NCI-H345 (cell line): ENCODE results near the gene AKAP10.
"Not testable (repeated sequence)": the region's sequence is repeated elsewhere in the genome, so short reads cannot be mapped to it uniquely, and the experiment has no call there.

Experiments
- DNase-seq: peaks from one replicate; lab custom pipeline; 2025; lab: John Stamatoyannopoulos, UW

Gene AKAP10

GRCh38 chr17:19933628-19934027, 44.0 kb downstream of the AKAP10 start:
- no peak for DNase-seq

DNA sequence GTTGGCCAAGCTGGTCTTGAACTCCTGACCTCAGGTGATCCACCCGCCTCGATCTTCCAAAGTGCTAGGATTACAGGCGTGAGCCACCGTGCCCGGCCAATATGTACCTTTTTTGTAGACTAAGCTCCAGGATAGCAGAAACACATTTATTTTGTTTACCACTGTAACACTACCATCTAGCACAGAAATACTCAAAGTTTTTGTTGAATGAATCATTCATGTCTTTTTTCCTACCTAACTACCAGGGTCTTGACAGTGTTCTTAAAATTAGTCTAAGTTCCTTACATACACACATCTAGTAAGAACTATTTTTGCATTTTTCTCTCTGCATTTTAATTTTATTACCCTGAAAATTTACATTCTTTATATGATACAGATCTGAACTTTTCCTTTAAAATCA, 44.4 kb downstream of the AKAP10 start:
- no peak for DNase-seq

DNA sequence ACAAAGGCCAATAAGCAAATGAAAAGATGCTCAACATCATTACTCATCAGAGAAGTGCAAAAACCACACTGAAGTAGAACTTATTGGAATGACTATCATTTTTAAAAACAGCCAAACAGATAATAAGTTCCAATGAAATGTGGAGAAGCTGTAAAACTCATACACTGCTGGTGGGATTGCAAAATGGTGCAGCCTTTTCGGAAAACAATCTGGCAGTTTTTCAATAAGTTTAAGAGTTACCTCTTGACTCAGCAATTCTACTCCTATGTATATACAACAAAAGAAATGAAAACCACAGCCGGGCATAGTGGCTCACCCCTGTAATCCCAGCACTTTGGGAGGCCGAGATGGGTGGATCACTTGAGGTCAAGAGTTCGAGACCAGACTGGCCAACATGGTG, 49.3 kb downstream of the AKAP10 start:
- no peak for DNase-seq

DNA sequence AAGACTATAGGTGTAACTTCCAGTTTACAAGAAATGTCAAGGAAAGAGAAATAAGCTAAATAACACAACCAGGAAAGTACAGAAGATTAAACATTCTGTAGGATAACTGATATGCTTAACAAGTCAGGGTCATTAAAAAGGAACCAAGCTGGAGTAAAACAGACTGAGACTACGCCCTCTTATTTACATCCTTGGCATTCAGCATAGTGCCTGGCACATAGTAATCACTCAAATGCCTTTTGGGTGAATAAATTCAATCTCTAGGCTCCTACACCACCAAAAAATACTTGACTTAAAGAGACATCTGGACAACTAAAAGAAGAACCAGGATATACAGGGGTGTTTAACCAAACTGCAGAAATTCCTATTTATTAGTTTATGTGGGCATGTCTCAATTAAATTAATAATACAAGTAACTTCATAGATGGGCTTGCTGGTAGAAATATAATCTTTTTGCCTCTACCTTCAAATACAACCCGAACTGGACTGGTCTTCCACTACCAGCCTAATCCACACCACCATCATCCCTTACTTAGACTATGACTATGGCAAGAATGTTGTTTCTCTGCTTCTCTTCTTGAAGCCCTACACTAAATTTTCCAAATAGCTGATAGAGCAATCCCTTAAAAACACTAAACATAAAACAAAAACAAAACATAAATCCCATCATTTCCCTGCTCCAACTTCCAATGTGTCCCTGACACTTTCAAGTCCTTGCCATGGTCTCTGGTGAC, 62.2 kb downstream of the AKAP10 start:
- no peak for DNase-seq

DNA sequence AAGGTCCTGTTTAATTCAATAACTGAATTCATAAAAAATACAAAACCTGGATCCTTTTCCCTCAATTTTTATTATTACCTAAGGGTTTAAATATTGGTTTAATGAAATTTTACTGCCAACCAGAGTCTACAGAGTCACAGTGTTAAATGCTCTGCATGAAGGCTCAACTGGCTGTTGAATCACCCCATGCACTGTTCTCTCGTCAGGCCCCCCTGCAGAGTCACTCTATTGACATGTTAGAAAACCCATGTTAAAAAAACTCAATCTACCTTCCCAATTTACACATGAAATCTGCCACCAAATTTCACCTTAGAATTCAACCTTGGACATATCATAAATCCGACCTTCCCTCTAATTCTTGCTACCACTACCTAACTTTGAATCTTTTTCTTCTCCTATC, 66.6 kb downstream of the AKAP10 start:
- no peak for DNase-seq

GRCh38 chr17:19909139-19909538, 68.5 kb downstream of the AKAP10 start:
- DNase-seq: no peak

DNA sequence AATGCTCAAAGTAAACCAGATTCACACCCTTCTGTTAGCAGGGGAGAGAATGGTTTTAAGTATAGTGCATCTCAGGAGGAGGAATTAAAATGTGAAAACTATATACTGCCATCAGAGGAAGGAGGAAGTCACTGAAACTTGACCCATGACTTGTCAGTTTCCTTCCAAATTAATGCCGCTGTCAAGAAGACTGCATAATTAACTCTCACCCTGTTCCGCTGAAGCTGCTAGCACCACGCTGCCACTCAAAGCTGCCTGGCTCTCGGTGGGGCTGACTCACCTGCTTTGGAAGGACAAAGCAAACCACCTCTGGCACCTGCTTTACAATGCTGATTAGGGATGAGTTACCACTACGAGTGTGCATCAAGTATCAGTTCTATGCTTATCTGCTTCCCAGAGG, 72.1 kb downstream of the AKAP10 start:
- DNase-seq: no peak

GRCh38 chr17:19904924-19905323, 72.7 kb downstream of the AKAP10 start:
- no peak for DNase-seq

DNA sequence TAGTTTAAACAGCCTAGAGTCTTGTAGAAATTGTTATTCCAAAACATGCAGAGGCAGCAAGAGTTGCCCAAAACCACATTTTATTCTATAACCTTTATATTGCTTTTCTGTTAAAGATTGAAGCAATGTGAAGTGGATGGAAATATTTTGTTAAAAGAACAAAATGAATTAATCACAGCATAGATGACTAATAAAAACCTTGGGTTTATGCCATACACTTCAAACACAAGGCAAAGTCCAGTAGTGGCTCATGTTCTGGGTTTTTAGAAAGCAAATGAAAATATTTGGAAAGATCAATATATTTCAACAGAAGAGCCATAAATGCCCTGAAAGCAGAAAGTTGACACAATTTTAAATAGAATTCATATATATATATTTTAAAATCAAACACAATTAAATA, 73.2 kb downstream of the AKAP10 start:
- DNase-seq: no peak

DNA sequence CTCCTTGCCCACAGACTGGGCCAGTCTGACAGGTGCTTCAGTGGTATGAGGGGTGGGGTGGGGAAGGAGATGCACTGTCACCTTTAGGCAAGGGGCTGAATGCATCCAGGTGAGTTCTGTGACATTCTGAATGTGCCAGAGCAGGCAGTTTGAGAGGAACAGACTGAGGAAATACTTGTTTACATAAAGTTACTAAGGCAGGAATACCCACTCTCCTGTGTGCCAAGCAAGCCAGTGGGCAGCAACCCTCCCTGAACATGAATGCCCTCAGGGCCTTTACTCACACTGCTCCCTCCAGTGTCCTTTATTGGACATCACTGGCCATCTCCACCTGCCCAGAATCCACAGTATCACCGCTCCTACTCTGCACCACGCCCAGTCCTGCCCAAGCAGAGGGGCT, 76.8 kb downstream of the AKAP10 start:
- no peak for DNase-seq

DNA sequence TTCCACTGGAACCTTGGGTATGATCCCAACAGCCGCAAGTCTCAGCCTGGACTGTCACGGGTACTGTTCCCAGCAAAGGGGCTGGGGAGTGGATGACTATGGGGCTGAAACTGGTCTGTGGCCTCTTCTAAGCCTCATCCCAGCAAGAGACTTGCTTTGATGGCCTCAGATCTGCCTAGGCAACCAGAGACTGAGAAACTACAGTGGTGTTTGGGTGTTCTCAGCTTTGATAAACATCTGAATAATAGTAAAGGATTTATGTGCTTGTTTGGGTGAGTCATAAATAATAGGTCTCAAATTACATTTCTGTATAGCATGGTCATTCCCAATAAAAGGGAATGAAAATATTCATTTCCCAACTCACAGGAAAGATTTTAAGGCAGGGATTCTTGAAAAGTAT, 79.7 kb downstream of the AKAP10 start:
- DNase-seq: no peak

- DNase-seq: no peak
Observed at GRCh38 chr17:19897090-19897837, 80.4 kb downstream of the AKAP10 start.

DNA sequence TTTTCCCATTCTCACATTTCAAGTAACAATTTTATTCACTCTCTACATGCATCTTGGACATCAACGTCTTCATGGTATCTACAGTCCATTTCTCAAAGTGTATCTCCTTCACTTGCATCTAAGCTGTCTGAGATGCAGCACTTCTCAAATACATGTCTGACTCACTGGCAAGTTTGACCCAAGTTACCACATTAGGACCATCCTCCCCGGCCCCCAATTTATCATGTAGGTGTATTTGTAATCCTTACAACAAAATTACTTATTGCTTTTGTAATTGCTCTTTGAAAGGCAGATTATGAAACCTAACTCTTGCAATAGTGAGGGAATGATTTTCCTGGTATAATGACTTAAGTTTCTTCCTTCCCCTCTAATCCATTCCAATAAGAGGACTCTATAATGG, 80.9 kb downstream of the AKAP10 start:
- no peak for DNase-seq

DNA sequence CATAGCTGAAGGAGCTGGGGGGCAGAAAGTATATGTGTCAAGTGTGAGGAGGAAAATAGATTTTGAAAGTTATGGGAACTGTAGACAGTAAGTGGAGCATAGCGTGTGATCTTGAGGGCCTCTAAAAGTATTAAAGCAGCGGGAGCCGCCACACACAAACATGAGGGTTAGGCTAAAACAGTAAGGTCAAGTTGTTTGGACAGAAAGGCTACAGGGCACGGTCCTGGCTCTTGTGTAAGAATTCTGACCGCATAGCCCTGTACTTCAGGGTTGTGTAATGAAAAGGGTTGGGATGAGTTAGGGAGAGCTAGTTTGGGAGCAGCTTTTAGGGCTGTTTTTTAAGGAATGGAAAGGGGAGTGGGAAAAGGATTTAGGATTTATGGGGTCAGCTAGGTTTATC, 87.1 kb downstream of the AKAP10 start:
- not testable (repeated sequence) for DNase-seq

DNA sequence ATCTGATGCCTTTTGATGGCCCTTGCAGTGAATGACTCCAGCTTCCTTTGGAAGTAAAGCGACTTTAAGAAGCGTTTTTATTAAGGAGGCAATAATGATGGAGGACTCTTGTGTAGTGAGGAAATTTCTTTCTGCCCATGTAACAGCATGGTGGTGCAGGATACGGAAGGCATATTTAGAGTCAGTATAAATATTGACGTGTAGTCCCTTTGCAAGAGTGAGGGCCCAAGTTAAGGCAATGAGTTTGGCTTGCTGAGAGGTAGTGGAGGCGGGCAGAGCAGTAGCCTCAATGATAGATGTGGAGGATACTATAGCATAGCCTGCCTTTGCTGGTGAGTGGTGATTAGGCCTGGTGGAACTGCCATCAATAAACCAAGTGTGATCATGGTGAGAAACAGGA, 87.6 kb downstream of the AKAP10 start:
- DNase-seq: not testable (repeated sequence)

- no peak for DNase-seq
Observed at GRCh38 chr17:19886116-19886515, 91.5 kb downstream of the AKAP10 start.

GRCh38 chr17:19883537-19884215, 94.0 kb downstream of the AKAP10 start:
- no peak for DNase-seq

GRCh38 chr17:19880393-19880792, 97.2 kb downstream of the AKAP10 start:
- no peak for DNase-seq

DNA sequence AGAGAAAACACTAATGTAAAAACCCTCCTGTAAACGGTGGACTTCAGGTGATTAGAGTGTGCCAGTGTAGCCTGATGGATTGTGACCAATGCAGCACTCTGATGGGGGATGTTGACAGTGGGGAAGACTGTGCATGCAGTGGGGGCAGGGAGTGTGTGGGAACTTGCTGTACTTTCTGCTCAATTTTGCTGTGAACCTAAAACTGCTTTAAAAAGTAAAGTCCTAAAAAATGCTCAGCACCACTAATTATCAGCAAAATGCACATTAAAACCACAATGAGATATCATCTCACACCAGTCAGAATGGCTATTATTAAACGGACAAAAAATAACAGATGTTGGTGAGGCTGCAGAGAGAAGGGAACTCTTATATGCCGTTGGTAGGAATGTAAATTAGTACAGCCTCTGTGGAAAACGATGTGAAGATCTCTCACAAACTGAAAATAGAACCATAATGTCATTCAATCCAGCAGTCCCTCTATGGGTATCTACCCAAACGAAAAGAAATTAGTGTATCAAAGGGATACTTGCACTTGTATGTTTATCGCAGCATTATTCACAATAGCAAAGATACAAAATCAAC, 100.2 kb downstream of the AKAP10 start:
- no peak for DNase-seq

DNA sequence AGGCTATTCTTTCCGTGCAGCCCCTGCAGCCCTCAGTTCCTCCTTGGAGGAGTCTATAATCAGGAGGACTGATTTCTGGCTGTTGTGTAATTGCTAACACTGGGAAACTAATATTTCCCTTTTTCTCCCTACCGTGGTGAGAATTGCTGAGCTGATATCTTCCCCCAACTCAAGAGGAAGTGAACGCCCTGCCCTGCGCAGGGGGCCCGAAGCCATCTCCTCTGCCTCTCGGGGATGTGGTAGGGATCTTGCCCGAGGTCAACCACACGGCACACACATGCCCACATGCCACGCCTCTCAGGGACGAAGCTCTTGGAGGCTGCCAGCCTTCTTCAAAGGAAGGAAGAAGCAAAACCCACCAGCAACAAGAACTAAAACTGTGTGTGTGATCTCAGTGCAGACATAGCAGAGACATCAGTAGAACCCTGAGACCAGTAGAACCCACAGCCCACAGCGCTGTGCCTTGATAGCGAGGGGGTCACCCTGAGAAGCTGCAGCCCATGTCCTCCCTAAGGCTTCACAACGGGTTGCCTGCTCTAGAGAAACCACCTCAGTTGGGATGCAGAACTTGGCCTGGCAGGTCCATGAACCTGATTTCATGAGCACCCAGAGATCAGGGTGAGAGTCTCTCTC, 101.0 kb downstream of the AKAP10 start:
- no peak for DNase-seq

GRCh38 chr17:19874256-19874655, 103.4 kb downstream of the AKAP10 start:
- no peak for DNase-seq

- no peak for DNase-seq
Observed at GRCh38 chr17:19873346-19873745, 104.3 kb downstream of the AKAP10 start.
